ENCODE results near the gene PARD3.
"Not testable (repeated sequence)": the region's sequence is repeated elsewhere in the genome, so short reads cannot be mapped to it uniquely, and the experiment has no call there.

DNA sequence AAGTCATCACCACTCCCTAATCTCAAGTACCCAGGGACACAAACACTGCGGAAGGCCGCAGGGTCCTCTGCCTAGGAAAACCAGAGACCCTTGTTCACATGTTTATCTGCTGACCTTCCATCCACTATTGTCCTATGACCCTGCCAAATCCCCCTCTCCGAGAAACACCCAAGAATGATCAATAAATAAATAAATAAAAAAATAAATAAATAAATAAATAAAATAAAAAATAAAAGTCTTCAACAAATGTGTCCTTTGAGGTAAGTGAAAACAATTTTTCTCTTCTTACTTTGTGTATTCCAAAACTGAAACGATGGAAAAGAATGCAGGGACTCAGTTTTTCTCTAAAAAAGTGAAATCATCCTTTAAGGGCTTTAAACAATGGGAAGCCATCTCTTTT lies 461.6 kb downstream of the PARD3 start:
- TF ChIP-seq, protein P1, sequence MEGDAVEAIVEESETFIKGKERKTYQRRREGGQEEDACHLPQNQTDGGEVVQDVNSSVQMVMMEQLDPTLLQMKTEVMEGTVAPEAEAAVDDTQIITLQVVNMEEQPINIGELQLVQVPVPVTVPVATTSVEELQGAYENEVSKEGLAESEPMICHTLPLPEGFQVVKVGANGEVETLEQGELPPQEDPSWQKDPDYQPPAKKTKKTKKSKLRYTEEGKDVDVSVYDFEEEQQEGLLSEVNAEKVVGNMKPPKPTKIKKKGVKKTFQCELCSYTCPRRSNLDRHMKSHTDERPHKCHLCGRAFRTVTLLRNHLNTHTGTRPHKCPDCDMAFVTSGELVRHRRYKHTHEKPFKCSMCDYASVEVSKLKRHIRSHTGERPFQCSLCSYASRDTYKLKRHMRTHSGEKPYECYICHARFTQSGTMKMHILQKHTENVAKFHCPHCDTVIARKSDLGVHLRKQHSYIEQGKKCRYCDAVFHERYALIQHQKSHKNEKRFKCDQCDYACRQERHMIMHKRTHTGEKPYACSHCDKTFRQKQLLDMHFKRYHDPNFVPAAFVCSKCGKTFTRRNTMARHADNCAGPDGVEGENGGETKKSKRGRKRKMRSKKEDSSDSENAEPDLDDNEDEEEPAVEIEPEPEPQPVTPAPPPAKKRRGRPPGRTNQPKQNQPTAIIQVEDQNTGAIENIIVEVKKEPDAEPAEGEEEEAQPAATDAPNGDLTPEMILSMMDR (IDR thresholded peaks at IDR 0.05; ENCODE audit: low read depth, low read length, poor library complexity, severe bottlenecking): not testable (repeated sequence)
- TF ChIP-seq EZH2phosphoT487 (IDR thresholded peaks at IDR 0.05; ENCODE audit: borderline replicate concordance, low read length): not testable (repeated sequence)
